Colonic mucosa (tissue), 4 donors: ENCODE measurements around the gene LAMP5. TPM values are rescaled to one million over a fixed set of nuclear protein-coding genes. Genes with fewer than 3 reads are reported as not detected.

ENCODE experiments used
- DNase-seq: peaks from one replicate; pipeline ENCODE4 v3.0.0-alpha.2; 2020
- H3K27ac ChIP-seq: fragments of 200-600 bp; one replicate; pipeline ENCODE4 v1.8.0; 2021
- H3K27me3 ChIP-seq: fragments of 200-600 bp; one replicate; pipeline ENCODE4 v1.8.0; 2021
- H3K36me3 ChIP-seq: fragments of 200-600 bp; one replicate; pipeline ENCODE4 v1.8.0; 2021
- H3K4me1 ChIP-seq: fragments of 200-600 bp; one replicate; pipeline ENCODE4 v1.8.0; 2021; ENCODE audit warnings: mild to moderate bottlenecking
- H3K4me3 ChIP-seq: fragments of 200-600 bp; one replicate; pipeline ENCODE4 v1.8.0; 2021
- H3K9ac ChIP-seq, 2 donors: one replicate each; pipeline ENCODE4 v1.7.0; 2013; ENCODE audit warnings: control low read depth in 2 of 2, low read depth in 2 of 2, low read length in 2 of 2
- H3K9me3 ChIP-seq: fragments of 200-600 bp; one replicate; pipeline ENCODE4 v1.8.0; 2021
- CTCF ChIP-seq: fragments of 200-600 bp; IDR thresholded peaks from one replicate; pipeline ENCODE4 v1.8.0; 2022; ENCODE audit warnings: antibody characterized with exemption, mild to moderate bottlenecking
- intact Hi-C: fragments of 100-400 bp; cut with DNase I; formaldehyde crosslinking; loops from one replicate; pipeline ENCODE4 v1.14.1; 2022
- total RNA-seq, 2 donors: library from RNA; stranded (reverse); fragmentation: NEBNext Ultra II Directional in 1 of 2; extraction: Animal tissue kit (Norgen Biotek cat#: 25700) in 1 of 2; gene quantifications; one replicate each; pipeline ENCODE4 v1.2.1, GENCODE V29; 2021
- donor health status: healthy.
- donor health status: DM: no; HTN: no; CAD: no.
- donor health status: DM: no; HTN: no; CAD: no.

Gene LAMP5
- total RNA-seq, 2 donors from 2014 or later: 0.30 to 0.32 TPM

- Histone ChIP-seq H3K4me3 (no peak overlapping the region), H3K36me3 (no peaks in the 10 kb centered on the region), H3K4me1 (no peaks in the 10 kb centered on the region), H3K9me3 (no peaks in the 10 kb centered on the region), H3K9ac (no peak overlapping the region), H3K27ac (no peak overlapping the region), H3K27me3 (no peaks in the 10 kb centered on the region)
- intact Hi-C loops: no loop called here
- TF ChIP-seq CTCF: no peak
- DNase-seq: no peak
Measured at GRCh38 chr20:9574181-9574580, 59.8 kb downstream of the LAMP5 start.

- H3K9ac ChIP-seq: no peak overlapping the region
- H3K4me3 ChIP-seq: no peak overlapping the region
- H3K36me3 ChIP-seq: no peaks in the 10 kb centered on the region
- no peak overlapping the region for H3K27ac ChIP-seq
- no peaks in the 10 kb centered on the region for H3K9me3 ChIP-seq
- H3K27me3 ChIP-seq: no peaks in the 10 kb centered on the region
- TF ChIP-seq CTCF: no peak
- no peak for DNase-seq
- intact Hi-C loops: no loop called here
- no peaks in the 10 kb centered on the region for H3K4me1 ChIP-seq
Measured at GRCh38 chr20:9574776-9575175, 60.4 kb downstream of the LAMP5 start.

- no peak overlapping the region for H3K27ac ChIP-seq
- DNase-seq: no peak
- H3K4me3 ChIP-seq: no peak overlapping the region
- no peaks in the 10 kb centered on the region for H3K36me3 ChIP-seq
- no peaks in the 10 kb centered on the region for H3K4me1 ChIP-seq
- no peak for TF ChIP-seq CTCF
- no peaks in the 10 kb centered on the region for H3K27me3 ChIP-seq
- no peaks in the 10 kb centered on the region for H3K9me3 ChIP-seq
- intact Hi-C loops: no loop called here
- no peak overlapping the region for H3K9ac ChIP-seq
Measured at GRCh38 chr20:9575836-9576235, 61.4 kb downstream of the LAMP5 start.

GRCh38 chr20:9576695-9577094 is 62.3 kb downstream of the LAMP5 start:
- Histone ChIP-seq H3K4me3 (no peak overlapping the region), H3K27me3 (no peaks in the 10 kb centered on the region), H3K4me1 (no peaks in the 10 kb centered on the region), H3K27ac (no peak overlapping the region), H3K9me3 (no peaks in the 10 kb centered on the region), H3K36me3 (no peaks in the 10 kb centered on the region), H3K9ac (no peak overlapping the region)
- no peak for TF ChIP-seq CTCF
- intact Hi-C loops: no loop called here
- DNase-seq: no peak

- intact Hi-C loops: no loop called here
- DNase-seq: no peak
- no peaks in the 10 kb centered on the region for H3K9me3 ChIP-seq
- no peak for TF ChIP-seq CTCF
- no peaks in the 10 kb centered on the region for H3K27me3 ChIP-seq
- no peak overlapping the region for H3K9ac ChIP-seq
- H3K4me1 ChIP-seq: no peaks in the 10 kb centered on the region
- H3K27ac ChIP-seq: no peak overlapping the region
- no peak overlapping the region for H3K4me3 ChIP-seq
- no peaks in the 10 kb centered on the region for H3K36me3 ChIP-seq
Measured at GRCh38 chr20:9577397-9577796, 63.0 kb downstream of the LAMP5 start.

- no peak for TF ChIP-seq CTCF
- Histone ChIP-seq H3K9me3 (no peaks in the 10 kb centered on the region), H3K4me1 (no peaks in the 10 kb centered on the region), H3K27me3 (no peaks in the 10 kb centered on the region), H3K4me3 (no peak overlapping the region), H3K9ac (no peak overlapping the region), H3K36me3 (no peaks in the 10 kb centered on the region), H3K27ac (no peak overlapping the region)
- DNase-seq: no peak
- intact Hi-C loops: no loop called here
Measured at GRCh38 chr20:9578594-9578993, 64.2 kb downstream of the LAMP5 start.
